Activated CD8-positive, alpha-beta memory T cell treated with anti-CD3 and anti-CD28 coated beads, Interleukin-2, amount 50 U/mL, for 48 hours (primary cell): ENCODE data around the gene BICRA.

Experiments
- DNase-seq: peaks from one replicate; pipeline ENCODE4 v3.0.0-alpha.2; 2020

BICRA gene

GRCh38 chr19:47601180-47601904 lies 7.6 kb upstream of the BICRA start:
- no peak for DNase-seq

- no peak for DNase-seq
These were observed 5.0 kb upstream of the BICRA start for GRCh38 chr19:47603706-47604565.

GRCh38 chr19:47607564-47608073 lies 1.3 kb upstream of the BICRA start:
- DNase-seq = no peak

- DNase-seq = peak; percentile 98
These were observed 638 bp upstream of the BICRA start for GRCh38 chr19:47608074-47608918.

GRCh38 chr19:47609906-47610894 lies 1.3 kb downstream of the BICRA start:
- DNase-seq = peak; percentile 68

- no peak for DNase-seq
These were observed 2.0 kb downstream of the BICRA start for GRCh38 chr19:47610902-47611301.

- no peak for DNase-seq
These were observed 4.5 kb downstream of the BICRA start for GRCh38 chr19:47613165-47614020.

- DNase-seq = no peak
These were observed 5.0 kb downstream of the BICRA start for GRCh38 chr19:47614021-47614295.

GRCh38 chr19:47614559-47614958 lies 5.6 kb downstream of the BICRA start:
- DNase-seq = no peak

GRCh38 chr19:47615230-47615629 lies 6.3 kb downstream of the BICRA start:
- DNase-seq = no peak

- no peak for DNase-seq
These were observed 6.8 kb downstream of the BICRA start for GRCh38 chr19:47615714-47616113.

GRCh38 chr19:47618771-47619170 lies 9.8 kb downstream of the BICRA start:
- DNase-seq = no peak

- DNase-seq = no peak
These were observed 10.8 kb downstream of the BICRA start for GRCh38 chr19:47619763-47620162.

- DNase-seq = no peak
These were observed 14.4 kb downstream of the BICRA start for GRCh38 chr19:47623151-47623920.

GRCh38 chr19:47623921-47624391 lies 15.0 kb downstream of the BICRA start:
- no peak for DNase-seq

- no peak for DNase-seq
These were observed 16.7 kb downstream of the BICRA start for GRCh38 chr19:47625650-47626049.

GRCh38 chr19:47626238-47626637 lies 17.3 kb downstream of the BICRA start:
- DNase-seq = no peak

GRCh38 chr19:47628078-47628771 lies 19.3 kb downstream of the BICRA start:
- no peak for DNase-seq

- DNase-seq = no peak
These were observed 21.7 kb downstream of the BICRA start for GRCh38 chr19:47630594-47630993.
